NCI-H2081 treated with DMSO at 0.1 percent for 48 hours (cell line): ENCODE measurements around the gene ZFYVE19.

Experiments
- DNase-seq: peaks from one replicate; lab custom pipeline; 2025; lab: John Stamatoyannopoulos, UW

Gene ZFYVE19, protein sequence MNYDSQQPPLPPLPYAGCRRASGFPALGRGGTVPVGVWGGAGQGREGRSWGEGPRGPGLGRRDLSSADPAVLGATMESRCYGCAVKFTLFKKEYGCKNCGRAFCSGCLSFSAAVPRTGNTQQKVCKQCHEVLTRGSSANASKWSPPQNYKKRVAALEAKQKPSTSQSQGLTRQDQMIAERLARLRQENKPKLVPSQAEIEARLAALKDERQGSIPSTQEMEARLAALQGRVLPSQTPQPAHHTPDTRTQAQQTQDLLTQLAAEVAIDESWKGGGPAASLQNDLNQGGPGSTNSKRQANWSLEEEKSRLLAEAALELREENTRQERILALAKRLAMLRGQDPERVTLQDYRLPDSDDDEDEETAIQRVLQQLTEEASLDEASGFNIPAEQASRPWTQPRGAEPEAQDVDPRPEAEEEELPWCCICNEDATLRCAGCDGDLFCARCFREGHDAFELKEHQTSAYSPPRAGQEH

GRCh38 chr15:40807028-40807887 lies at the start of gene ZFYVE19, which contains the start of gene DNAJC17:
ZFYVE19 (plus strand) TSS chr15:40807089; CDS start chr15:40807590, 501 bp downstream.
DNAJC17 (minus strand) TSS chr15:40807473; CDS start chr15:40807446, 27 bp downstream.
- peak; percentile 90 for DNase-seq

DNA sequence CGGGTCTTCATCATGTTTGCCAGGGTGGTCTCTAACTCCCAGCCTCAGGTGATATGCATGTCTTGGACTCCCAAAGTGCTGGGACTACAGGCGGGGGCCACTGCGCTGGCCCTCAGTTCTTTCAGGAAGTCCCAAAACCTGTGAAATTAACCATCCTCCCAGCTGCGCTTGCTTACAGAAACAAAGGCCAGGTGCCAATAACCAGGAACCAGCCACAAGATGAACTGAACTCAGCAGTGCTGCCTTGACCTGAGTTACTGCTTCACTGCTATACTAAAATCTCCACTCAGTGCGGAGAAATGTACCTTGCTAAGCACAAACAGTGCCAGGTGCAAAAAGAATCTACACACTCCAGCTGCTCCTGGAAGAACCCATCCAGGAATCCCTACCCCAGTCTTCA lies 46.9 kb upstream of the ZFYVE19 start:
- no peak for DNase-seq

DNA sequence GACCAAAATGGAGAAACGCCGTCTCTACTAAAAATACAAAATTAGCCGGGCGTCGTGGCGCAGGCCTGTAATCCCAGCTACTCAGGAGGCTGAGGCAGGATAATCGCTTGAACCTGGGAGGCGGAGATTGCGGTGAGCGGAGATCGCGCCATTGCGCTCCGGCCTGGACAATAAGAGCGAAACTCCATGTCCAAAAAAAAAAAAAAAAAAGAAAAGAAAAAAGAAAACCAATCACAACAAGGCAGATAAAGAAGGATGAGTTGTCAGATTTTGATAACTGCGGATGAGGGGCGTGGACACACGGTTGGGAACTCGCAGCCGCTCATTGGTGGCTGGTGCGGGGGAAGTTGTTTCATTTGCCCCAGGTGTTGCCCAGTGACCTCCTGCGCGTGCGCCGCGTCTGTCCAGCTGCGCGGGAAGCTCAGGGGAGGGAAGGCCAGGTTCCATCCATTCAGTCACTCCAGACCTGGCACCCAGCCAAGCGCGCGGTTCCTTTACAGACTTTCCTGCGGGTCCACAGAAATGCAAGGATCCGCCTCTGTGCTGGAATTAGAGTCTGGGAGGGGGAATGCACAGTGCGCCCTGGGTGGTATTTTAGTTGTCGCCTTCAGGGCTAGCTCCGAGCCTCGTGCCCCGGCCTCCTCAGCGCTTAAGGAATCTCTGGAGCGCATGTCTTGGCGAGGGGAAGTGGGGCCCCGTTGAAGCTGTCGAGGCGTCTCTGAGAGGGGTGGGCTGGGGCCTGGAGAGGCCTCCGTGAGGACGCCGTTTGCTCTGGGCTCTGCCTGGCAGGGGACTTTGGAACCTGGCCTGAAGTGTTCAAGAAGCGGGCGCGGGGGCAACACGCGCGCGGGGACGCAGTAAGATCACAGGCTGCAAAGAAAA lies 43.7 kb upstream of the ZFYVE19 start:
- DNase-seq = no peak

- DNase-seq = no peak
Measured at GRCh38 chr15:40763801-40764628, 42.9 kb upstream of the ZFYVE19 start, which contains the start of gene GCHFR. GCHFR (plus strand) TSS chr15:40764068; CDS start chr15:40764181, 113 bp downstream.

GRCh38 chr15:40764629-40765103 lies 42.2 kb upstream of the ZFYVE19 start:
- no peak for DNase-seq

GRCh38 chr15:40766194-40766815 lies 40.6 kb upstream of the ZFYVE19 start:
- no peak for DNase-seq

DNA sequence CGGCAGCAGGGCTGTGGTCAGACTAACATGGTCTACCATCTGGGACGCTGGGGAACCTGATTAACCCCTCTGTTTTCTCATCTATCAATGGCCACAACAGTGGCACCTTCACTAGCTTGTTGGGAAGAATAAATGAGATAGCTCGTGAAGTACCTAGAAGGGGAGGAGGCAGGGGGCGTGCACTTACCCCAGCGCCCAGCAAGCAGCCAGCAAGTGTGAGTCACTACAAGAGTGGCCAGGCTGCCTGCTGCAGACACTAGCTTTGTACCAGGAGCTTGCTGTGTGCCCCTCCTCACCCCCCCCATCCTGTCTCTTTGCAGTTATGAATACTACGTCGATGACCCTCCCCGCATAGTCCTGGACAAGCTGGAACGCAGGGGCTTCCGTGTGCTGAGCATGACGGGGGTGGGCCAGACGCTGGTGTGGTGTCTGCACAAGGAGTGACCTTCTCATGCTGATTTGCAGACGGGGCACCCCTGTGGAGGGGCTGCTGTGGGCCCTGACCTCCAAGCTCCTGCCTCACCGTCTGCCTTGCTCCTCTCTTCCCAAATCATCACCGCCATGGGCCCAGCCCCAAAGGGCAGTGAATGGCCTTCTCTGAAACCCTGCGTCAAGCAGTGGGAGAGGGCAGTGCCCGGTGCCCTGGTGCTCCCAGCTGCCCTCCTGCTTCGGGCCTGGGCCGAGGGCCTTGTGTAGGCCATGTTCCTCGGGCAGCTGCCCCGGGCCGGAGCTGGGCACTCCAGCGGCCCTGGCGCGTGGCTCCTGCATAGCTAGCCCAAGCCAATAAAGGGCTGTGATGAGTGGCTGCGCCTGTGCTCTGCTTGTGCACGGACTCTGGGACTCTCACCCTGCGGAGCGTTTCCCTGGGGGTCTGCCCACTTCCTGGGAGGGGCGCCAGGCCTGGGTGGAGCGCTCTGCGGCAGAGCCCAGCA lies 39.7 kb upstream of the ZFYVE19 start:
- DNase-seq = no peak

DNA sequence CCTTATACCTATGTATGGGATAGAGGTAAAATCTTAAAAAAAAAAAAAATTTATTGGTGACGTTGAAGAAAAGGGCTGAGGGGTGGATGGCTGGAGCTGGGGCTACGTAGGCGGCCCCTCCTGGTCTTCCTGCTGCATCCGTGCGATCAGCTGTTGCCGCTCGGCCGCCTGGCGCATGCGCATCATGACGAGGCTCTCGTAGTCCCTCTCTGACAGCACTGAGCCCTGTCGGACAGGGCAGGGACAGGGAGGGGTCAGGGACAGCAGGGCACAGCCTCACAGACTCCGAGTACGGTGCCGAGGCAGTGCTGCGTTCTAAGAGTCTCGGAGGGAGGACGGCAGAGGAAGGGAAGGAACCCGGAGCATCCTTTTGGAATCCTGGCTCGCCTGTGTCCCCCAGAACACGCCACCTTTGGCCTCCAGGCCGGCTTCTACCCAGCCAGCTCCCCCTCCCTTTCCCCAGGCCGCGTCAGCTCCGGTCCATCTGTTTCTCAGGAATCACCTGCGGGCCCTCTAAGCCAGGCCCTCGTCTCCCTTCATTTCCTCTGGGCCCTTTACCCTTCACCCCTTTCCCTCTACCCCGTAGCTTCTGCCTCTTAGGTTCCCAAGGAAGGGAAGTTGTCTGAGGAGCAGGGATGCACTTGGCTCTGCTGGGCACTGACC lies 38.9 kb upstream of the ZFYVE19 start:
- DNase-seq = no peak

DNA sequence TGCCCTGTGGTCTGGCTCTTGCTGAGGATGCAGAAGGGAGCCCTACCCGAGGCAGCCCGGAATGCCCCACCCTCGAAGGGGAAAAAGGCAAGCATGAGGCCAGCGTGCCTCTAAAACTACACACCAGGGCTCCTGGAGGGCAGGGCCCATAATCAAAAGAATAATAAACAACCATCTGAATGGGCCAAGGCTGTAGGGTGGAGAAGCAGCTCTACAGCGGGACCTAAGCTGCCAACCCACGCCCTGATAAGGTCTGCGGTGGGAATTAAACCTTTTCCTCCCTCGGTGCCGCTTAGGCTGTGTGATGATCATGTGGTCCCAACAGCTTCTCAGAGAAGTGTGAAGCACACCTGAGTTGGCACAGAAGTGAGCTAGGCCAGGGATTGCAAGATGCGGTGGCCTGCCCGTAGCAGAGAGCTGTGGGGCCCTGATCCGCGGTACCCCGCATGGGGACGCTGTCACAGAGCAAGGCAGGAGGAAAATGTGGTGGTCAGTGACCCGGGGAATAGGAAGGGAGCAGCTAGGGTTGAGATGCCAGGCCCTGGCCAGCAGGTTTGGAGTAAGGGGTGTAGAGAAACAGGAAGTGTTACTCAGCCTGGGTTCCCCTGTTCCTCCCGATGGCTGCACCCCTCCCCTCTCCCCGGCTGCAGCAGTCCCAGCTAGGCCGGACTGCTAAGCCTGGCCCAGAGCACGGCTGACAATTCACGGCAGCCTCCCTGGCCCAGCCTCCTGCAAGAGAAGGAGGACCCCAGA lies 38.2 kb upstream of the ZFYVE19 start:
- no peak for DNase-seq

DNA sequence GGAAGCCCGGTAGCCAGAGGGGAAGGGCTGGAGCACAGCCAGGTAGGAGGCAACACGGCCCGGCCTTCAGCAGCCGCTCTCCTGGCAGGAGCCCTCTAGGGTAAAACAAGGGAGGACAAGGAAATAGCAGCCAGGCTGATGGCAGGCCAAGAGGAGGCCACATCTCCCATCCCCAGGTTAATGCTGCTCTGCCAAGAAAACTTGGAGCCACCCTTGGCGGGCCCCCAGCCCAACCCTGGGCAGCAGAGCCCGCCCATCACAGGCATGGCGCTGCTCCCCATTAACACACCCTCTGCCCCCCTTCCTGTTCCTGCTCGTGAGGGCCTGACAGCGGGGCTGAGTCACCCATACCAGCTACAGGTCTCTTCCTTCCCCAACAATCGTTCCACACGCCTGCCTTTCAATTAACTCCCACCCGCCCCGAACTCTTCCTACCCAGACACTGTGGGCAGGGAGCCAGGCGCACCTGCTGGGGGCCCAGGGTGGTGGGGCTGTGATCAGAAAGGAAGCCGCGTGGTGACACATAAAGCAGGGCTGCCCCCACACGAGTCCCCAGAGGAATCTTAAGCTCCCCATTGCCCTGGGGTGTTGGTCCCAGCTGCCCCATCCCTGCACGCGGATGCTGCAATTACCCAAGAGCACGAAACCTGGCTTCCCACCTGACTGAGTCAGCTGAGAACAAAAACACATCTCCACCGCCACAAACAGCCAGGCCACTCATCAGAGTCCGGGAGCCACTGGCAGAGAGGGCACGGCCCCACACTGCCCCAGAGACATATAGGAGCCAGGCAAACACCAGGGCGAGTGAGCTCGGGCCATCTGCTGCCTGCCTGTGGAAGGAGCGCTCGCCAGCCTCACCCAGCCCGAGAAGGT lies 37.4 kb upstream of the ZFYVE19 start, which contains the start of gene C15orf62:
Gene C15orf62 (plus strand): TSS at position 707 of the 873 bp plus-strand sequence. CDS start 516 bp downstream, outside the sequence.
- peak; percentile 58 for DNase-seq

DNA sequence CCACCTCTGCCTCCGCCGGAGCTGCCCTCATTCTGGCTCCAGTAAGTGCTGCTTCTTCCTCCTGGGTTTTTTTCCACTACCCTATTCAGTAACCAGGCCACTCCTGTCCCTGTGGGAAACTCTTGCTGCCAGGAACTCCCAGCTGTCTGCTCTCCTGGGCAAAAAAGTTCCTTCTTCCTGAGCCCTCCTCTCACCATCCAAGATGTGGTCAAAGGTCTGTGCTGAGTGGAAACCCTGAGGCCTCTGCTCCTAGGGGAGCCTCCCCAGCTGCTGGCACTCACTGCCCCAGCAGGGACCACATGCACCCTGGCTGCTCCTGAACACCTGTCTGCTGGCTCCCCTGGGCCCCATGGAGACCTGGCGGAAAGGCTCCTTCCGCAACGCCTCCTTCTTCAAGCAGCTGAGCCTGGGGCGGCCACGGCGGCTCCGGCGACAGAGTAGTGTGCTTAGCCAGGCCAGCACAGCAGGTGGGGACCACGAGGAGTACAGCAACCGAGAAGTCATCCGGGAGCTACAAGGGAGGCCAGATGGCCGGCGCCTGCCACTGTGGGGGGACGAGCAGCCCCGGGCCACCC lies 36.7 kb upstream of the ZFYVE19 start:
- no peak for DNase-seq

DNA sequence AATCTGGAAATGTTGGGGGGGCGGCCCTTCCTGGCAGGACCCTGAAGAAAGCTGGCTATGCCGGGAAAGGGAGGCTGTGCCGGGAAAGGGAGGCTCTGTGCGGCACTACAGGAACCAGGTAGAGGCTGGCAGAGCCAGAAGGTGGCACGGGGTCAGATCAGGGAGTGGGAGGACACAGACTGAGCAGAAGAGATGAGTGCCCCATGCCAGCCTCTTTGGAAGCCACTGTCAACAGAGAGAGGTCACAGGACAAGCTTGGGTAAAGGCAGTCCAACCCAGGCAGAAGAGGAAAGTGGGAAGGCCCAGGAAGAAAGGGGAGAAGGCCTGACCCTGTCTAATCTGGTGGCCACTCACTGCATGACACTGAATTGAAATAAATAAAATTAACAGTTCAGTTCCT lies 35.6 kb upstream of the ZFYVE19 start:
- no peak for DNase-seq

GRCh38 chr15:40772014-40772413 lies 34.9 kb upstream of the ZFYVE19 start:
- no peak for DNase-seq

DNA sequence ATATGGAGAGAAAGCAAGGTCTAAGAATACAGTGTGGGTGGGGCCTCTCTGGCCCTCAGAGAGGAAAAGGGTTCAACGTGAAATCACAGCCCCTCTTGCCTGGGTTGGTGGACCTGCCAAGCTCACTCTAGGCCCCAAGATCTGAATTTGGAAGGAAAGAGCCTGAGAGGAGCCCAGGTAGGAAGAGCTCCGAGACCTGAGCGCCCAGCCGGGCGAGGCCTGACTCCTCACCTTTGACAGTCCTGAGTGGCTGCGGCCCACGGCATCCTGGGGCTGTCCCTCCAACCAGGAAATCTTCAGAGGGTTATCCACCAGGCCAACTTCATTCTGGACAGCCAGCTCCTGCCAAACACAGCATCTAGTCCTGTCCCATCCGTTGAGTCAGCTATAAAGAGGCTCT lies 33.4 kb upstream of the ZFYVE19 start:
- DNase-seq = no peak

DNA sequence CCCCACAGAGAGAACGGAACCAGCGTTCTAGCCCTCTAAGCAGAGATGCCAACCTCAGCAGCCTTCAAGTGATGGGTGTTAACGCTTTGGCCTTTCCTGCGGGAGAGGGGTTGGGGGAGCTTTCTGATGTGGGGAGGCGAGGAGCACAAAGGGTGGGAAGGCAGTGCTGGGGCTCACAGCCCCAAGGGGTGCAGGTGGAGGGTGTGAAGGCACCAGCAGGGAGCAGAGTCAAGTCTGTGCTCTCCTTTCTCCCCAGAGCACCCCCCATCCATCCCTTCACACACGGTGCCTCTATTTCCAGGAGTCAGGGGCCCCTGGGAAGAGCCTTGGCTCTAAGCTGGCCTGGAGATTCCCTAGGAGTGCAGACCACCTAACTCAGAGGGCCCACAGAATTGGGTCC lies 33.0 kb upstream of the ZFYVE19 start:
- DNase-seq = no peak

GRCh38 chr15:40775007-40775406 lies 31.9 kb upstream of the ZFYVE19 start:
- no peak for DNase-seq
